Measurements from ENCODE around the gene NUP42. TPM values are rescaled to one million over a fixed set of nuclear protein-coding genes. Genes with fewer than 3 reads are reported as not detected.

NUP42 gene
- total and polyA plus RNA-seq, 2 experiments from 2014 or later = 23.6 to 47.9 TPM

- Histone ChIP-seq H2AFZ (no peak overlapping the region), H3K9me2 (replicated peaks; ENCODE audit: insufficient read depth) (no peaks in the 10 kb centered on the region), H3K9me3 (ENCODE audit: low read depth) (no peaks in the 10 kb centered on the region), H4K20me1 (ENCODE audit: insufficient read depth, poor library complexity, severe bottlenecking) (no peaks in the 10 kb centered on the region), H3K4me2 (no peak overlapping the region), H3K27ac (no peak overlapping the region), H3K4me1 (ENCODE audit: insufficient read depth) (no peaks in the 10 kb centered on the region), H3K4me3 (no peak overlapping the region), H3K79me2 (no peaks in the 10 kb centered on the region), H3K27me3 (no peaks in the 10 kb centered on the region), H3K36me3 (replicated peaks; ENCODE audit: insufficient read depth, low read depth) (no peaks in the 10 kb centered on the region)
- TF ChIP-seq EZH2 (IDR thresholded peaks at IDR 0.05; ENCODE audit: borderline replicate concordance) (no peak), CTCF (IDR thresholded peaks at IDR 0.05; ENCODE audit: poor library complexity) (no peak), EZH2phosphoT487 (IDR thresholded peaks at IDR 0.05; ENCODE audit: low read depth, severe bottlenecking, unreplicated experiment) (no peak)
- DNase-seq (ENCODE audit: low spot score) = no peak
- WGBS (ENCODE audit: low lambda C conversion rate, missing lambda C conversion rate) = 85% methylated on average over 9 of the region's 9 CpGs
These were observed 52.9 kb downstream of the NUP42 start for GRCh38 chr7:23234569-23235296.

- Histone ChIP-seq H3K79me2 (no peaks in the 10 kb centered on the region), H2AFZ (no peak overlapping the region), H3K9me3 (ENCODE audit: low read depth) (no peaks in the 10 kb centered on the region), H3K27ac (no peak overlapping the region), H3K4me2 (no peak overlapping the region), H3K4me1 (ENCODE audit: insufficient read depth) (no peaks in the 10 kb centered on the region), H3K36me3 (replicated peaks; ENCODE audit: insufficient read depth, low read depth) (no peaks in the 10 kb centered on the region), H3K4me3 (no peak overlapping the region), H3K9me2 (replicated peaks; ENCODE audit: insufficient read depth) (no peaks in the 10 kb centered on the region), H3K27me3 (no peaks in the 10 kb centered on the region), H4K20me1 (ENCODE audit: insufficient read depth, poor library complexity, severe bottlenecking) (no peaks in the 10 kb centered on the region)
- DNase-seq (ENCODE audit: low spot score) = no peak
- no peak for TF ChIP-seq EZH2 (IDR thresholded peaks at IDR 0.05; ENCODE audit: borderline replicate concordance)
- no peak for TF ChIP-seq EZH2phosphoT487 (IDR thresholded peaks at IDR 0.05; ENCODE audit: low read depth, severe bottlenecking, unreplicated experiment)
- TF ChIP-seq CTCF (IDR thresholded peaks at IDR 0.05; ENCODE audit: poor library complexity) = no peak
- WGBS (ENCODE audit: low lambda C conversion rate, missing lambda C conversion rate) = 93% methylated on average over 6 of the region's 6 CpGs
These were observed 54.0 kb downstream of the NUP42 start for GRCh38 chr7:23235813-23236221.

- Histone ChIP-seq H3K9me2 (replicated peaks; ENCODE audit: insufficient read depth) (no peaks in the 10 kb centered on the region), H2AFZ (no peak overlapping the region), H3K27ac (no peak overlapping the region), H3K4me1 (ENCODE audit: insufficient read depth) (no peaks in the 10 kb centered on the region), H3K27me3 (no peaks in the 10 kb centered on the region), H3K9me3 (ENCODE audit: low read depth) (no peaks in the 10 kb centered on the region), H4K20me1 (ENCODE audit: insufficient read depth, poor library complexity, severe bottlenecking) (no peaks in the 10 kb centered on the region), H3K36me3 (replicated peaks; ENCODE audit: insufficient read depth, low read depth) (no peaks in the 10 kb centered on the region), H3K79me2 (no peaks in the 10 kb centered on the region), H3K4me2 (no peak overlapping the region), H3K4me3 (no peak overlapping the region)
- TF ChIP-seq EZH2 (IDR thresholded peaks at IDR 0.05; ENCODE audit: borderline replicate concordance) (no peak), EZH2phosphoT487 (IDR thresholded peaks at IDR 0.05; ENCODE audit: low read depth, severe bottlenecking, unreplicated experiment) (no peak), CTCF (IDR thresholded peaks at IDR 0.05; ENCODE audit: poor library complexity) (no peak)
- no peak for DNase-seq (ENCODE audit: low spot score)
- 93% methylated on average over 3 of the region's 3 CpGs for WGBS (ENCODE audit: low lambda C conversion rate, missing lambda C conversion rate)
These were observed 55.2 kb downstream of the NUP42 start for GRCh38 chr7:23237000-23237399.

All from hepatocyte (in vitro differentiated cells).